ENCODE results near the gene MTMR12.

MTMR12 gene

GRCh38 chr5:32193591-32193990 lies 119.1 kb downstream of the MTMR12 start:
- WGBS, 2 experiments (ENCODE audit: insufficient coverage in 2 of 2): 83 to 89% methylated on average over 7 of the region's 7 CpGs
- H3K4me3 ChIP-seq (ENCODE audit: extremely low read depth, insufficient read depth, low read length, poor library complexity, severe bottlenecking): no peak overlapping the region
- H3K27ac ChIP-seq (ENCODE audit: low read depth, low read length, severe bottlenecking): no peak overlapping the region
- no peaks in the 10 kb centered on the region for H3K4me1 ChIP-seq (ENCODE audit: control insufficient read depth, insufficient read depth, low read length, poor library complexity, severe bottlenecking)
- no peaks in the 10 kb centered on the region for H3K9me3 ChIP-seq (ENCODE audit: control insufficient read depth, low read length)
- no peaks in the 10 kb centered on the region for H3K36me3 ChIP-seq (ENCODE audit: control insufficient read depth, insufficient read depth, low read length)

GRCh38 chr5:32190095-32190494 lies 122.6 kb downstream of the MTMR12 start:
- no peaks in the 10 kb centered on the region for H3K36me3 ChIP-seq (ENCODE audit: control insufficient read depth, insufficient read depth, low read length)
- WGBS, 2 experiments (ENCODE audit: insufficient coverage in 2 of 2): 97 to 98% methylated on average over 3 to 4 of the region's 5 CpGs
- no peak overlapping the region for H3K4me3 ChIP-seq (ENCODE audit: extremely low read depth, insufficient read depth, low read length, poor library complexity, severe bottlenecking)

GRCh38 chr5:32187675-32188074 lies 125.1 kb downstream of the MTMR12 start:
- H3K9me3 ChIP-seq (ENCODE audit: control insufficient read depth, low read length): peaks cover 4% of the 10 kb centered on the region
- no peak overlapping the region for H3K27ac ChIP-seq (ENCODE audit: low read depth, low read length, severe bottlenecking)
- H3K4me1 ChIP-seq (ENCODE audit: control insufficient read depth, insufficient read depth, low read length, poor library complexity, severe bottlenecking): no peaks in the 10 kb centered on the region
- H3K36me3 ChIP-seq (ENCODE audit: control insufficient read depth, insufficient read depth, low read length): no peaks in the 10 kb centered on the region
- no peak overlapping the region for H3K4me3 ChIP-seq (ENCODE audit: extremely low read depth, insufficient read depth, low read length, poor library complexity, severe bottlenecking)

More at GRCh38 chr5:32190095-32190494, 122.6 kb downstream of the MTMR12 start:
- peaks cover 4% of the 10 kb centered on the region for H3K9me3 ChIP-seq (ENCODE audit: control insufficient read depth, low read length)
- no peak overlapping the region for H3K27ac ChIP-seq (ENCODE audit: low read depth, low read length, severe bottlenecking)
- H3K4me1 ChIP-seq (ENCODE audit: control insufficient read depth, insufficient read depth, low read length, poor library complexity, severe bottlenecking): no peaks in the 10 kb centered on the region

- 65 to 82% methylated on average over 4 of the region's 5 CpGs for WGBS, 2 experiments (ENCODE audit: insufficient coverage in 2 of 2)
- H3K36me3 ChIP-seq (ENCODE audit: control insufficient read depth, insufficient read depth, low read length): no peaks in the 10 kb centered on the region
- H3K4me3 ChIP-seq (ENCODE audit: extremely low read depth, insufficient read depth, low read length, poor library complexity, severe bottlenecking): no peak overlapping the region
- H3K4me1 ChIP-seq (ENCODE audit: control insufficient read depth, insufficient read depth, low read length, poor library complexity, severe bottlenecking): no peaks in the 10 kb centered on the region
- H3K9me3 ChIP-seq (ENCODE audit: control insufficient read depth, low read length): peaks cover under 1% of the 10 kb centered on the region
- H3K27ac ChIP-seq (ENCODE audit: low read depth, low read length, severe bottlenecking): no peak overlapping the region
Measured at GRCh38 chr5:32182463-32183063, 130.2 kb downstream of the MTMR12 start.
